GM23248 (cell line): Measurements from ENCODE around the gene IL32.

ENCODE experiments used
- EZH2 ChIP-seq: fragments of 200-600 bp; sonication (generic); IDR thresholded peaks from 2 replicates; pipeline ENCODE4 v1.6.1; 2018; ENCODE audit warnings: antibody characterized with exemption, mild to moderate bottlenecking; ENCODE audit not compliant: insufficient read depth, poor library complexity, severe bottlenecking
- EZH2phosphoT487 ChIP-seq: fragments of 200-600 bp; sonication (generic); IDR thresholded peaks from 2 replicates; pipeline ENCODE4 v1.6.1; 2018; ENCODE audit warnings: antibody characterized with exemption, moderate library complexity, mild to moderate bottlenecking, low read depth; ENCODE audit not compliant: insufficient read depth

GRCh38 chr16:3029491-3030221 lies 35.8 kb upstream of the IL32 start:
- TF ChIP-seq EZH2phosphoT487: no peak
- no peak for TF ChIP-seq EZH2
